Mesendoderm (in vitro differentiated cells): ENCODE data around the gene SLC35G6.
A peak's percentile ranks its signal among the peaks of the same experiment; 100 is the strongest.

Source experiments
- DNase-seq: peaks from one replicate; pipeline ENCODE4 v3.0.0; 2013
- H2AK5ac ChIP-seq: 2 replicates; pipeline ENCODE4 v1.6.1; 2013; ENCODE audit warnings: low read length, inconsistent platforms
- H2BK120ac ChIP-seq: 2 replicates; pipeline ENCODE4 v1.6.1; 2013; ENCODE audit warnings: low read depth, mild to moderate bottlenecking, low read length, moderate library complexity, mixed read lengths
- H2BK15ac ChIP-seq: replicated peaks from 2 replicates; pipeline ENCODE4 v1.6.1; 2013; ENCODE audit warnings: low read depth, mild to moderate bottlenecking, moderate library complexity
- H2BK5ac ChIP-seq: 2 replicates; pipeline ENCODE4 v1.6.1; 2013; ENCODE audit warnings: low read length, inconsistent platforms
- H3K18ac ChIP-seq: 2 replicates; pipeline ENCODE4 v1.6.1; 2013; ENCODE audit warnings: mild to moderate bottlenecking, low read length, mixed read lengths
- H3K23ac ChIP-seq: one replicate; pipeline ENCODE4 v1.6.1; 2013; ENCODE audit warnings: low read length
- H3K27ac ChIP-seq: 2 replicates; pipeline ENCODE4 v1.5.1; 2013; ENCODE audit warnings: low read depth, mild to moderate bottlenecking, inconsistent platforms, low read length, moderate library complexity
- H3K27me3 ChIP-seq: 2 replicates; pipeline ENCODE4 v1.6.1; 2013; ENCODE audit warnings: low read length, control low read depth, mild to moderate bottlenecking, inconsistent platforms; ENCODE audit not compliant: insufficient read depth, poor library complexity
- H3K36me3 ChIP-seq: 2 replicates; pipeline ENCODE4 v1.6.1; 2013; ENCODE audit warnings: low read length, inconsistent platforms; ENCODE audit not compliant: control insufficient read depth, insufficient read depth
- H3K4ac ChIP-seq: one replicate; pipeline ENCODE4 v1.6.1; 2013; ENCODE audit warnings: low read depth, mild to moderate bottlenecking, low read length, moderate library complexity
- H3K4me1 ChIP-seq: 2 replicates; pipeline ENCODE4 v1.6.1; 2013; ENCODE audit warnings: low read depth, low read length, inconsistent platforms; ENCODE audit not compliant: control insufficient read depth
- H3K4me2 ChIP-seq: 2 replicates; pipeline ENCODE4 v1.6.1; 2013; ENCODE audit warnings: low read length
- H3K4me3 ChIP-seq: 2 replicates; pipeline ENCODE4 v1.5.1; 2013; ENCODE audit warnings: mild to moderate bottlenecking, low read length
- H3K56ac ChIP-seq: one replicate; pipeline ENCODE4 v1.6.1; 2013; ENCODE audit warnings: low read length
- H3K79me1 ChIP-seq: 2 replicates; pipeline ENCODE4 v1.6.1; 2013; ENCODE audit warnings: low read length, inconsistent platforms
- H3K79me2 ChIP-seq: 2 replicates; pipeline ENCODE4 v1.6.1; 2013; ENCODE audit warnings: mild to moderate bottlenecking, low read length; ENCODE audit not compliant: control insufficient read depth, insufficient read depth
- H3K9ac ChIP-seq: 2 replicates; pipeline ENCODE4 v1.6.1; 2013; ENCODE audit warnings: low read length, inconsistent platforms
- H4K5ac ChIP-seq: one replicate; pipeline ENCODE4 v1.6.1; 2013; ENCODE audit warnings: low read length
- H4K8ac ChIP-seq: one replicate; pipeline ENCODE4 v1.6.1; 2013; ENCODE audit warnings: low read depth, mild to moderate bottlenecking, control low read depth, low read length, moderate library complexity
- WGBS: extraction: QIAGEN DNeasy Blood & Tissue Kit; methylation state at CpG from one replicate; pipeline ENCODE4 v1.1.7; 2013; ENCODE audit warnings: low lambda C conversion rate, missing lambda C conversion rate; ENCODE audit not compliant: insufficient coverage; ENCODE audit errors: extremely low coverage; 5-methylcytosine and 5-hydroxymethylcytosine counted together

SLC35G6 gene

DNA sequence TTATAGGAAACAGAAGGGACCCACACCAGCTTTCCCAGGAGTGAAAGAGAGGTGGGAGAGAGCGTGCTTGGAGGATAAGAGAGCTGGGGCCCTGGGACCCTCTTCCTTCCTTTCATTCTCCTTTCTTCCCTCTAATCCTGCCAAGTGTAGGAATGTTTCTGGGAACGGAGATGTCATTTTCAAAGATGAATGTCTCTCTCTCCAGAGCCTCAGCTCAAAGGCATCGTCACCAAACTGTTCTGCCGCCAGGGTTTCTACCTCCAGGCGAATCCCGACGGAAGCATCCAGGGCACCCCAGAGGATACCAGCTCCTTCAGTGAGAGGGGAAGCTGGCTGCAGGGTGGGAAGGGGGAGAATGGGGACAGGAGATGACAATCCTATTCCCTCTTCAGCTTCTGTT is 40.0 kb upstream of the SLC35G6 start:
- Histone ChIP-seq H3K4ac (no peak overlapping the region), H3K79me2 (no peaks in the 10 kb centered on the region), H3K9ac (peak overlapping the region; percentile 8), H3K4me1 (peaks cover 5% of the 10 kb centered on the region), H4K5ac (no peak overlapping the region), H3K27me3 (peaks cover 9% of the 10 kb centered on the region), H3K4me3 (no peak overlapping the region), H3K36me3 (no peaks in the 10 kb centered on the region), H2BK5ac (no peak overlapping the region), H2BK15ac (no peak overlapping the region), H3K18ac (no peak overlapping the region), H3K79me1 (no peaks in the 10 kb centered on the region), H3K27ac (no peak overlapping the region), H2AK5ac (no peak overlapping the region), H4K8ac (no peak overlapping the region), H3K56ac (peak overlapping the region; percentile 9), H3K4me2 (no peak overlapping the region), H3K23ac (no peak overlapping the region), H2BK120ac (no peak overlapping the region)
- no peak for DNase-seq
- WGBS: no CpG with 5 or more reads among the region's 7 CpGs

DNA sequence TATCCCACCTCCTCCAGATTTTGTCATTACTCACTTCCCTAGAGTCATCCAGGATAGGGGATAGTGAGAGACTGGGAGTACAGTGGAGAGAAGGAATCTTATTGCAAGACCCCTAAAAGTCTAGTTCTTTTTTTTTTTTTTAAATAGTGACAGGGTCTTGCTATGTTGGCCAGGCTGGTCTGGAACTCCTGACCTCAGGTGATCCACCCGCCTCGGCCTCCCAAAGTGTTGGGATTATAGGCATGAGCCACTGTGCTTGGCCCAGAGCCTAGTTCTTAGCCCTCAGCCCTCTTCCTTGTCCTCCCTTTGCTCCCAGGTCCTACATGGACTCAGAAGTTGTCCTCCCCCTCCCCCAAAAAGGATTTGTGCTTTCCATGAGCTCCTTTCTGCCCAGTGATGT is 39.1 kb upstream of the SLC35G6 start:
- Histone ChIP-seq H3K27ac (no peak overlapping the region), H4K5ac (no peak overlapping the region), H3K27me3 (peaks cover 9% of the 10 kb centered on the region), H3K36me3 (no peaks in the 10 kb centered on the region), H3K4me2 (no peak overlapping the region), H3K23ac (no peak overlapping the region), H3K56ac (no peak overlapping the region), H4K8ac (no peak overlapping the region), H2AK5ac (no peak overlapping the region), H3K79me2 (no peaks in the 10 kb centered on the region), H3K9ac (no peak overlapping the region), H3K4ac (no peak overlapping the region), H2BK5ac (no peak overlapping the region), H3K18ac (no peak overlapping the region), H3K79me1 (no peaks in the 10 kb centered on the region), H3K4me1 (peaks cover 5% of the 10 kb centered on the region), H3K4me3 (no peak overlapping the region), H2BK120ac (no peak overlapping the region), H2BK15ac (no peak overlapping the region)
- no CpG with 5 or more reads among the region's 2 CpGs for WGBS
- no peak for DNase-seq

- H3K4me2 ChIP-seq: no peak overlapping the region
- no peak overlapping the region for H3K23ac ChIP-seq
- H3K27me3 ChIP-seq: peaks cover 4% of the 10 kb centered on the region
- H3K9ac ChIP-seq: no peak overlapping the region
- no peak overlapping the region for H3K56ac ChIP-seq
- H3K4me3 ChIP-seq: no peak overlapping the region
- no peak overlapping the region for H3K27ac ChIP-seq
- H3K79me1 ChIP-seq: no peaks in the 10 kb centered on the region
- no CpG with 5 or more reads among the region's 7 CpGs for WGBS
- no peak overlapping the region for H4K8ac ChIP-seq
- H3K18ac ChIP-seq: no peak overlapping the region
- peaks cover 2% of the 10 kb centered on the region for H3K4me1 ChIP-seq
- H2BK5ac ChIP-seq: no peak overlapping the region
- no peak for DNase-seq
- H3K36me3 ChIP-seq: no peaks in the 10 kb centered on the region
- no peak overlapping the region for H2AK5ac ChIP-seq
- H2BK15ac ChIP-seq: no peak overlapping the region
- H3K79me2 ChIP-seq: no peaks in the 10 kb centered on the region
- no peak overlapping the region for H3K4ac ChIP-seq
- H2BK120ac ChIP-seq: no peak overlapping the region
- no peak overlapping the region for H4K5ac ChIP-seq
Measured at GRCh38 chr17:7443499-7444485, 37.5 kb upstream of the SLC35G6 start.

DNA sequence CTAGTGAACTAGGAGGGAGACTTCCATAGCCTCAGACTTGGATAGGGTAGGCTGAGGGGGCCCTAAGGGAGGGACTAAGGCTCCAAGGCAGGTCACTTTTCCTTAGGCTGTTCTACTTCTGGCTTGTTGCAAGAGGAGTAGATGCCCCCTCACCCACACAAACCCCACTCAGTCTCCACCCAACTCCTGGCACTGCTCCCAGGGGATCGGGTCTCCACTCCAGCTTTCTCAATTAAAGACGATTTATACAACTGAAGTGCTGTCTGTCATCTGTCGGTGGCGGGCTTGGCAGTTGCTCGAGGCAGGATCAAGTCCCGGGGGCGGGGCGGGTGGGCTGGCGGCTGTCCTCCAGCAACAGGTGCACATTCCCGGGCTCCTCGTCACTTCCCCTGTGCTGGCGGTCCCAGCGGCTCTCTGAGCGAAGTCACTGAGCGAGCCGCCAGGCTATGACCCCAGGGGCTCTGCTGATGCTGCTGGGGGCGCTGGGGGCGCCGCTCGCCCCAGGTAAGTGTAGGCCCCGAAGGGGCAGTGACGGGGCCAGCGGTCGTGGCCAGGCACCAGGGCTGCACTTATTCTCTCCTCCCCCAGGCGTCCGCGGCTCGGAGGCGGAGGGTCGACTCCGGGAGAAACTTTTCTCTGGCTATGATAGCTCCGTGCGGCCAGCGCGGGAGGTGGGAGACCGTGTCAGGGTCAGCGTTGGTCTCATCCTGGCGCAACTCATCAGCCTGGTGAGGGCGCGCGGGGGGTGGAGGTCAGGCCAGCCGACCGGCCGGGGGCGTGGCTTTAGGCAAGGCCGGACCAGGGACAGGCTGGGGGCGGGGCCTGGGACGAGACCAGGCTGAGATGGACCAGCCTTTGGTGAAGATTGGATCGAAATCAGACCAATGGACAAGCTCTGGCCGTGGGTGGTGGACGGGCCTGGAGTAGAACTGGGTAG is 36.3 kb upstream of the SLC35G6 start, which contains the start of gene CHRNB1:
Gene CHRNB1 (plus strand): TSS at position 380 of the 937 bp plus-strand sequence. CDS start 67 bp downstream, at position 447.
- H3K27me3 ChIP-seq: no peaks in the 10 kb centered on the region
- no peaks in the 10 kb centered on the region for H3K36me3 ChIP-seq
- peak within 1 kb of the TSS; percentile 83 for H3K4me2 ChIP-seq
- peaks cover 2% of the 10 kb centered on the region for H3K4me1 ChIP-seq
- H3K4ac ChIP-seq: no peak within 1 kb of the TSS
- no peak within 1 kb of the TSS for H2BK15ac ChIP-seq
- no peaks in the 10 kb centered on the region for H3K79me2 ChIP-seq
- no peak within 1 kb of the TSS for H3K23ac ChIP-seq
- no peak within 1 kb of the TSS for H2BK120ac ChIP-seq
- no peak within 1 kb of the TSS for H4K5ac ChIP-seq
- no peak within 1 kb of the TSS for H2BK5ac ChIP-seq
- no peak within 1 kb of the TSS for H4K8ac ChIP-seq
- peak within 1 kb of the TSS; percentile 50 for H3K9ac ChIP-seq
- H3K27ac ChIP-seq: no peak within 1 kb of the TSS
- DNase-seq: peak; percentile 87
- H2AK5ac ChIP-seq: no peak within 1 kb of the TSS
- no peaks in the 10 kb centered on the region for H3K79me1 ChIP-seq
- WGBS: no CpG with 5 or more reads among the region's 51 CpGs
- peak within 1 kb of the TSS; percentile 89 for H3K56ac ChIP-seq
- H3K4me3 ChIP-seq: peak within 1 kb of the TSS; percentile 17
- H3K18ac ChIP-seq: no peak within 1 kb of the TSS

- Histone ChIP-seq H2BK120ac (no peak overlapping the region), H3K79me1 (no peaks in the 10 kb centered on the region), H4K5ac (no peak overlapping the region), H3K4ac (no peak overlapping the region), H2BK15ac (no peak overlapping the region), H4K8ac (no peak overlapping the region), H3K9ac (peak overlapping the region; percentile 50), H3K56ac (peak overlapping the region; percentile 89), H3K79me2 (no peaks in the 10 kb centered on the region), H3K4me2 (peak overlapping the region; percentile 83), H3K27me3 (no peaks in the 10 kb centered on the region), H2AK5ac (no peak overlapping the region), H3K36me3 (no peaks in the 10 kb centered on the region), H3K4me3 (peak overlapping the region; percentile 10), H3K18ac (no peak overlapping the region), H3K27ac (no peak overlapping the region), H3K23ac (no peak overlapping the region), H2BK5ac (no peak overlapping the region), H3K4me1 (peaks cover 2% of the 10 kb centered on the region)
- WGBS: no CpG with 5 or more reads among the region's 16 CpGs
- DNase-seq: peak; percentile 88
Measured at GRCh38 chr17:7445619-7445968, 35.7 kb upstream of the SLC35G6 start.
